Middle frontal gyrus (tissue), 1 donor: ENCODE data around the gene ALS2CL.
A peak's percentile ranks its signal among the peaks of the same experiment; 100 is the strongest.

Source experiments
- DNase-seq: peaks from one replicate; pipeline ENCODE4 v3.0.0-alpha.2; 2015; ENCODE audit warnings: low spot score; ENCODE audit errors: extremely low spot score

Gene ALS2CL

DNA sequence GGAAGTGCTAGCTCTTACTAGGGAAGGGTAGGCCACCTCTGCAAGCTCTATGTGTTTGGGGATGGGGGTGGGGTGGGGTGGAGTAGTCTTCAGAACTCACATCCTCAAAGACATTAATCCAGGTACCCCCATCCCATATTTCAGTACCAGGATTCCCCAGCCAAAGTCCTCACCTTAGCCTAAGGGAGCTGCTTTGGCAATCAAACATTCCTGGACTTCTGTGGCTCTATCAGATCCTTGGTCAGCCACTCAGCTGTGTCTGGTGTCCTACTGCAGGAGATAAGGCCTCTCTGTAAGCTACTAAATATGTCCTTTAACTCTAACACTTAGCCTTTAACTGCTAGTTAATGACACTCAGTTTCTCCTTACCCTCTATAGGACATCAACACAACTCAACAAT is 54.3 kb downstream of the ALS2CL start:
- DNase-seq = no peak

DNA sequence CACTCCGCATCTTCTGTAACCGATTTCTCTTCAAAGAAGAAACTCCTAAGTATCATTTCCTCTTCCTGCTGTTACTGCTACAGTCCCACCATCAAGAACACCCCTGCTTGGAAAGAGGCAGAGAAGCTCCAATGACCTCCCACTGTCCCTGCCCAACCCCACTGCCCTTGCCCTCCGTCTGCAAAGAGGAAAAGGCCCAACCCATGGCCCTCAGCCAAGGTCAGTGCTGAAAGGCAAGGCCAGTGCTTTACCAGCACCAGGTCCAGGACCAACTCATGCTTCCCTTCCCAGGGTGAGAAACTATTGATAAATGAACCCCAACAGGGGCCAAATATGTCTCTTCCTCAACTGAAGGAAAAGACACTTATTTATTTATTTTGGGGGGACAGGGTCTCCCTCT is 58.6 kb downstream of the ALS2CL start:
- DNase-seq = no peak

DNA sequence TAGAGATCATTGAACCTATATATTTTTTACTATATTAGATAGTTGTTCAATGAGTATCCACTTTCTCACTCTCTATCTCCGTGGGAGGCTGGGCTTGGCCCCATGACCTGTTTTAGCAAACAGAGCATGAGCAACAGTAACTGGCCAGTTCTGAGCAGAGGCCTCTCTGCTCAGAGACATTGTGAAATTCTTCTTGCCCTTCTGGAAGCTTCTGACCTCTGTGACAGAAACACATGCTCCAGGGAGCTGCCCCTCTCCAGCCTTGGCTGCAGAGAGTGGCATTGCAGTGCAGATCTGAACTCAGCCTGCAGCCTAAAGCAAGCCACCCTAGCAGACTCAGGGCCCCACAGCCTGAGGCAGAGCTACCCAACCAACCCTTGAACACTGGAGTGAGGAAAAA is 60.7 kb downstream of the ALS2CL start:
- no peak for DNase-seq

DNA sequence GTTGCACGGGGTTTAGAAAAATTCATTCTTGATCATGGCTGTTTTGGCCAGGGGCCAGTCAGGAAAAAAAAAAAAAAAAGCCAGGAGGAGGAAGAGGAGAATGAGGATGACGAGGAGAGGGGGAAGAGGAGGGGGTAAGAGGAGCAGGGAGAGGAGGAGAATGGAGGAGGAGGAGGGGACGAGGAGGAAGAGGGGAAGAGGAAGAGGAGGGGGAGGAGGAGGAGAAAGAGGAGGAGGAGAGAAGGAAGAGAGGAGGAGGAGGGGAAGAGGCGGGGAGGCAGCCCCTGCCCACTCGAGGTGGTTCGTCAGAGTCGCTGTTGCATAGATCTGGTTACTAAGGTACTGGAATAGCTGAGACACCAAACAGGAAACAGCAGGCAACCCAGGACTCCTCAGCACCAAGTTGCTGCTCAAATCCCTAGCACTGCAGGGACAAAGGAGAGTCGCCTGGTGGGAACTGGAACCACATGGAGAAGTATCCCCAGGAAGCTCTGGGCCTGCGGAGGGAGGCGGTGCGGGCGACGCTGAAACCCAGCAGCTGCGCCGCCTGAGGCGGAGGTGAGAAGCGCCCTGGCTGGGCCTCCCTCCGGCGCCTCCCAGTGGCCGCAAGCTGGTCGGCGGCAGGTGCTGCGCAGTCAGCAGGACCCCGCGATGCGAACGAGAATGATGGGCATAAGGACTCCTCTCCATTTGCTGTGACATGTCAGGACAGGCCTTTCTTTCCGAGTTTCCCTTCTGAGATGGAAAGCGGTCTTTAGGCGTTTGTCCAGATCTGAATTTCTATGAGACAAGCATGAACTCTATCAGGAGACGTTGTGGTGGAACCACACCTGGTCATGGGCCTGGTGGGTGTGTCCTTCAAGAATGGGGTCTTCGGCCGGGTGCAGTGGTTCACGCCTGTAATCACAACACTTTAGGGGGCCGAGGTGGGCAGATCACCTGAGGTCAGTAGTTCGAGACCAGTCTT is 63.6 kb downstream of the ALS2CL start:
- peak; percentile 56 for DNase-seq

DNA sequence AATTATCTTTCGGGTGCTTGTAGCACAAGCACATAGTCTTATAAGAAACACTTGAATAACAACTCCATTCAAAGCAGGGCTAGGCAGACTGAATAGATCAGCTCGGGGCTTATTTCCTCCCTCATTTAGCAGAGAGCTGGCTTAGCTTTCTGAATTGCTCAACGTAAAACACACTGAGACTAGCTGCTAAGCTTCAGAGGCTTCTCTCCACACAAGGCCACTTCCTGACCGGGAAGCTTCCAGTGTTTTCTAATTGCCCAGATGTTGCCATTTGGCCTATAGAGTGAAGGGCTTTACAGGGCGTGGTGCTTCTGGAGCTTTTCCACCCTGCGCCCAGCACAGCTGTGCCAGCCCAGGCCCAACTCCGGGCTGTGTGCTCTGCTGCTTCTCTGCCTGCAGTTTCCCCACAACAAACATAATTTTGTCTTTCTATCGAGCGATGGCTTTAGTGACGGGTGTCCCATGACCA is 64.5 kb downstream of the ALS2CL start:
- no peak for DNase-seq

DNA sequence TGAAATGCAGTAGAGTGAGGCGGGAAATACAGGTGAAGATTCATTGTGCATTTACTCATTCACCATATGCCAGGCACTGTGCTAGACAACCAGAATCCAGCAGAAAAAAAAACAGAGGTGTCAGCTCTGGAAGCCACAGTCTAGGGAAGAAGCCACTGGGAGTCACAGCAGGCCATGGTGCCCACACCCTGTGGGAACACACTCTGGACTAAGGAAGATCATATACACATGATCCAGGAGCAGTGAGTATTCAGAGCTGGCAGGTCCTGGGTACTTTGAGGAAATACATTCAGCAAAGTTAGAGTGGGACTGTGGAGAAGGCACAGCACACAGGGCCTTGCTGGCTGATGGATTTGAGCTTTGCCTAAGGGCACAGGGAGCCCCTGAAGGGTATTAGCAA is 66.4 kb downstream of the ALS2CL start:
- DNase-seq = no peak

DNA sequence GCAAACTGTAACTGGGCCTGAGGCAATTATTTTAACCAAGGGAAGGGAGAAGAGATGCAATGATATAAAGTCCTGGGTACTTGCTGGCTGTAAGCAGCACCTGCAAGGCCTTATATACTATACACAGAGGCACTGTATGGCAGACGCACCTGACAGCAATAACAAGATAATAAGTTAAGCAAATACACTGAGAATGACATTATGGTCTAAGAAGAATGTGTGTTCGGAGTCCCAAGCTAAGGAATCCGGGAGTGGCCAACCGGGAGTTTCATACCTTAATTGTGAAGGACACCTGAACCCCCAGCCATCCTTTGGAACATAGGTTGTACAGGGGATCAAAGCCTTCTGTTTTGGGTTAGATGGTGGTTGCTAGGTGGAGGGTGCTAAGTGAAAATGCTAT is 67.4 kb downstream of the ALS2CL start:
- no peak for DNase-seq

DNA sequence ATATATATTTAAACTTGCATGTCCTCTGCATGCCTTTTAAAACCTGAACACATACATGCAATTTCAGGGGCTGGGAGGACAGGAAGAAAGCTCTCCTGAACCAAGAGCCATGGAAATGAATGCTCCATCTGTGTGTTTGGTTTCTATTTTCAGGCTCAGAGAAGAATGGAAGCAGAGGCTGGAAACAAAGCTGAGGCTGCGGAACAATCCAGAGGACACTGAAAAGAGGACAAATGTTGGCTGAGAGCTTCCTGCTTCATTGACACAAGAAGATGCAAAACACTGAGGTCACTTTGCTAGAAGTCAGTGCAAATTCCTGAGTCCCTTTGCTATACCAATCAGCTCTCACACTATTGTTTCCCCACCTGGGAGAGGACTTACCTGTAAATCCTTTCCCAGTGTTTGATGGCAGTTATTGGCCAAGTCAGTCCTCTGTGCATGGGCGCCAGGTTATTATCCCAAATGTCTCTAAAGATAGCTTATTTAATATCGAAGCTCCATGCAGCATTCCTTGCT is 68.4 kb downstream of the ALS2CL start:
- no peak for DNase-seq

DNA sequence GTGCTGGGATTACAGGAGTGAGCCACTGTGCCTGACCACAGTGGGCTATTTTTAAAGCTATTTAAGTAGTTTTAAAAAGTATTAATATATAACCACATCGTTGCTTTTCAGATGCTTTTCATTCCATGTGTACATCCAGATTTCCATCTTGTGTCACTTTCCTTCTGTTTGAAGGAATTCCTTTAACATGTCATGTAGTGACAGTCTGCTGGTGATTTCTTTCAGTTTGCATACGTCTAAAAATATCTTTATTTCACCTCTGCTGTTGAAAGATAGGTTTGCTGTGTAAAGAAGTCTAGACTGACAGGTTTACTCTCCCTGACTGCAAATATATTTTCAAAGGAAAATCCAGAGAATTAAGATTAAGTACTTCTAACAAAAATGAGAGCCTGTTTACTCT is 68.9 kb downstream of the ALS2CL start:
- no peak for DNase-seq

DNA sequence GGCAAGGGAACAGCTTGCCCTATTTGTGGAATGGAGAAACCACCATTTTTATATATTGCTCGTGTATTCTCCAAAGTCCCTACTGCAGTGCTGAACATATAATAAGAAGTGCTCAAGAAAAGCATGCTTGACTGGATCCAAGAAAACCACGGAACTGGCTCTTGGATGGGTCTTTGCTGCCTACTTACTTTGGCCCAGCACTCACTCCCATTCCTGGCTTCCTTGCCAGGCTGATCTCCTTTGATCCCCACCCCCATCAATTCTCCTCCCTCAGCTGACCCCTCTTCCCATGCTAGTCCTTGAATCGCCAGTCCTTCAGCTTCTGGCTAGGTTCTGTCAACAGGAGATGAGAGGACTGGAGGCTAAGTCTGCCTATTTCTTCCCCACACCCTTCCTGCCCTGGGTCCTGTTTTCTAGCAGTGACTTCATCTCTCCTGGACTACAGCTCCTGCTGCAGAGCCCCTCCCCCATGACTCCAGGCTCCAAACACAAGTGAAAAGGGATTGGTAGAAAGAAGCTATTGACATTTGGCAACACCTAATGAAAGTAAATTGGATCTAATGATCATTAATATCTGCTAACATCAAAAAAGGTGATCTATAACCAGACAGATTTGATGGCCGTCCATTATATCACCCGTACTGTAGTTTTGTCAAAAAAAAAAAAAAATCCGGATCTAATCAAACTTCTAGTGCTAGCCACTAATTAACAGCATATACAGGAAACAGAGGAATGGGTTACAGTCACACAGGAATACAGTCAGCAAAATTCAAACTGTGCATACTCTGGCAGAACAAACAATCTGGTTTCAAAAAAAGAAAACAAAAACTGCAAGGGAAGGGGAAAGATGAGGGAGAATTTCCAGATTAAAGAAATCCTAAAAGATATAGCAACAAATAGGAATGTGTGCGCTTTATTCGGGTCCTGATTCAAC is 73.4 kb downstream of the ALS2CL start:
- DNase-seq = no peak
